Kidney (tissue), 14 donors: ENCODE results near the gene TTC28. TPM values are rescaled to one million over a fixed set of nuclear protein-coding genes. Genes with fewer than 3 reads are reported as not detected.

Experiments
- DNase-seq, 5 donors: peaks; one replicate each; pipeline ENCODE4 v3.0.0-alpha.2; 2013 to 2020
- FAIRE-seq: peaks from 2 replicates; lab custom pipeline; 2012; peaks lifted over from hg19 to GRCh38; lab: Jason Lieb, UNC
- H3K27ac ChIP-seq, 2 donors: one replicate each; pipeline ENCODE4 v1.7.0; 2013; ENCODE audit warnings: low read depth in 2 of 2, low read length in 2 of 2, inconsistent platforms in 1 of 2
- H3K27me3 ChIP-seq: one replicate; pipeline ENCODE4 v1.7.1; 2013; ENCODE audit warnings: low read length, inconsistent platforms; ENCODE audit not compliant: control insufficient read depth, insufficient read depth
- H3K36me3 ChIP-seq, 3 donors: one replicate each; pipeline versions ENCODE4 v1.7.0 to v1.7.1; 2013; ENCODE audit warnings: low read length in 3 of 3, control low read depth in 1 of 3, inconsistent platforms in 1 of 3; ENCODE audit not compliant: insufficient read depth in 3 of 3, control insufficient read depth in 2 of 3
- H3K4me1 ChIP-seq, 3 donors: one replicate each; pipeline versions ENCODE4 v1.7.0 to v1.7.1; 2013; ENCODE audit warnings: low read length in 3 of 3, inconsistent platforms in 1 of 3, low read depth in 1 of 3; ENCODE audit not compliant: control insufficient read depth in 2 of 3, insufficient read depth in 2 of 3
- H3K4me3 ChIP-seq, 3 donors: one replicate each; pipeline versions ENCODE4 v1.7.0 to v1.8.1; 2013; ENCODE audit warnings: low read length in 3 of 3, control low read depth in 1 of 3, inconsistent platforms in 1 of 3
- H3K9ac ChIP-seq, 3 donors: one replicate each; pipeline versions ENCODE4 v1.7.0 to v1.7.1; 2013; ENCODE audit warnings: low read length in 3 of 3, control low read depth in 1 of 3, inconsistent platforms in 1 of 3
- H3K9me3 ChIP-seq, 3 donors: one replicate each; pipeline versions ENCODE4 v1.7.0 to v1.7.1; 2013; ENCODE audit warnings: low read length in 3 of 3, control low read depth in 1 of 3, inconsistent platforms in 1 of 3; ENCODE audit not compliant: control insufficient read depth in 2 of 3, insufficient read depth in 1 of 3
- intact Hi-C: fragments of 100-400 bp; cut with DNase I; formaldehyde crosslinking; loops from one replicate; pipeline ENCODE4 v1.11.1; 2022
- polyA plus RNA-seq: library from polyadenylated mRNA; stranded (reverse); fragments of 350-450 nt; fragmentation: Illumina TruSeq; extraction: RNeasy Lipid Tissue Mini Kit (QIAGEN cat#74804); gene quantifications from one replicate; pipeline ENCODE4 v1.2.3, GENCODE V29; 2014; ENCODE audit warnings: low read depth, low replicate concordance; ENCODE audit not compliant: insufficient read depth
- total RNA-seq: library from RNA; stranded (reverse); fragmentation: NEBNext Ultra II Directional; extraction: Animal tissue kit (Norgen Biotek cat#: 25700); gene quantifications from one replicate; pipeline ENCODE4 v1.2.1, GENCODE V29; 2021
- TF ChIP-seq, protein P1 (sequence below): IDR thresholded peaks from 3 replicates; pipeline ENCODE4 v1.5.1; 2012; ENCODE audit warnings: mild to moderate bottlenecking, moderate library complexity, borderline replicate concordance; ENCODE audit not compliant: insufficient read depth; ENCODE audit errors: extremely low read depth
- donor health status: control.
- donor health status: control.
- donor health status: control.
- donor health status: control.
- donor health status: control.
- donor health status: DM: yes; HTN: yes; CAD: no.
- donor health status: Normal renal cell carcinoma (clear cell type).

The TTC28 gene
- total and polyA plus RNA-seq, 2 donors from 2014 or later, result 3.5 to 40.2 TPM

DNA sequence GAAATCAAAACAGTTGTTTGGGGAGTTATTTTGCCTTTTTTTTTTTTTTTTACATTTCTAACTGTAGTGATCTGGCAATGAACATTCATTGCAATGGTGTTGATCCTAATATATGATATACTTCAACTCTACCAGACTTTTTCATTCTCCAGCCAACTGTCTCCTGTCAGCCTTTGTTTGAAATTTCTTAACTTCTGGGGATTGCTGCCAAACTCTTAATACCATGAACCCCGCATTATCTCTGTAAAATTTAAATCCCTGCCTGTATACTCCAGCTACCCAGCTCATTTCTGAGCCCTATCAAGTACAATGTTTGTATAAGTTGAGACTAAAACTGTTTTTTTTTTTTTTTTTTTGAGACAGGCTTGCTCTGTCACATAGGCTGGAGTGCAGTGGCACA, 280.7 kb downstream of the TTC28 start:
- DNase-seq (peak in 1 of 5 donors; percentile 37), FAIRE-seq (no peak)
- Histone ChIP-seq H3K27ac (no peak overlapping the region), H3K36me3 (no peaks in the 10 kb centered on the region), H3K9me3 (no peaks in the 10 kb centered on the region), H3K4me1 (no peaks in the 10 kb centered on the region), H3K9ac (no peak overlapping the region), H3K4me3 (no peak overlapping the region), H3K27me3 (no peaks in the 10 kb centered on the region)
- intact Hi-C loops, result no loop called here
- TF ChIP-seq, protein P1, sequence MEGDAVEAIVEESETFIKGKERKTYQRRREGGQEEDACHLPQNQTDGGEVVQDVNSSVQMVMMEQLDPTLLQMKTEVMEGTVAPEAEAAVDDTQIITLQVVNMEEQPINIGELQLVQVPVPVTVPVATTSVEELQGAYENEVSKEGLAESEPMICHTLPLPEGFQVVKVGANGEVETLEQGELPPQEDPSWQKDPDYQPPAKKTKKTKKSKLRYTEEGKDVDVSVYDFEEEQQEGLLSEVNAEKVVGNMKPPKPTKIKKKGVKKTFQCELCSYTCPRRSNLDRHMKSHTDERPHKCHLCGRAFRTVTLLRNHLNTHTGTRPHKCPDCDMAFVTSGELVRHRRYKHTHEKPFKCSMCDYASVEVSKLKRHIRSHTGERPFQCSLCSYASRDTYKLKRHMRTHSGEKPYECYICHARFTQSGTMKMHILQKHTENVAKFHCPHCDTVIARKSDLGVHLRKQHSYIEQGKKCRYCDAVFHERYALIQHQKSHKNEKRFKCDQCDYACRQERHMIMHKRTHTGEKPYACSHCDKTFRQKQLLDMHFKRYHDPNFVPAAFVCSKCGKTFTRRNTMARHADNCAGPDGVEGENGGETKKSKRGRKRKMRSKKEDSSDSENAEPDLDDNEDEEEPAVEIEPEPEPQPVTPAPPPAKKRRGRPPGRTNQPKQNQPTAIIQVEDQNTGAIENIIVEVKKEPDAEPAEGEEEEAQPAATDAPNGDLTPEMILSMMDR, result no peak

- no peak for FAIRE-seq
- H3K4me1 ChIP-seq, result no peaks in the 10 kb centered on the region
Measured at GRCh38 chr22:28398355-28398754, 281.3 kb downstream of the TTC28 start.

GRCh38 chr22:28397306-28397705, 282.3 kb downstream of the TTC28 start:
- intact Hi-C loops, result no loop called here
- DNase-seq (no peak), FAIRE-seq (no peak)

More at GRCh38 chr22:28398355-28398754, 281.3 kb downstream of the TTC28 start:
- intact Hi-C loops, result no loop called here
- H3K9ac ChIP-seq, result no peak overlapping the region
- no peaks in the 10 kb centered on the region for H3K27me3 ChIP-seq
- H3K4me3 ChIP-seq, result no peak overlapping the region
- H3K36me3 ChIP-seq, result no peaks in the 10 kb centered on the region
- H3K27ac ChIP-seq, result no peak overlapping the region
- TF ChIP-seq, protein P1, result no peak
- DNase-seq, result no peak
- H3K9me3 ChIP-seq, result no peaks in the 10 kb centered on the region

More at GRCh38 chr22:28397306-28397705, 282.3 kb downstream of the TTC28 start:
- Histone ChIP-seq H3K4me1 (no peaks in the 10 kb centered on the region), H3K4me3 (no peak overlapping the region), H3K27ac (no peak overlapping the region), H3K9ac (no peak overlapping the region), H3K9me3 (no peaks in the 10 kb centered on the region), H3K36me3 (no peaks in the 10 kb centered on the region), H3K27me3 (no peaks in the 10 kb centered on the region)
- TF ChIP-seq, protein P1, result no peak
